MM.1S (cell line): ENCODE results near the gene DNAH11.

Experiments used
- DNase-seq: peaks from one replicate; pipeline ENCODE4 v3.0.0-alpha.2; 2015
- H2AFZ ChIP-seq: fragments of 300-600 bp; sonication (generic); 2 replicates; pipeline ENCODE4 v1.6.0; 2016; ENCODE audit warnings: antibody characterized with exemption, low read length
- H3F3A ChIP-seq: fragments of 300-600 bp; sonication (generic); 2 replicates; pipeline ENCODE4 v1.6.1; 2016; ENCODE audit warnings: mild to moderate bottlenecking, antibody characterized with exemption, low read length, moderate library complexity, mixed read lengths; ENCODE audit not compliant: insufficient read depth
- H3K27ac ChIP-seq: fragments of 300-600 bp; sonication (generic); 2 replicates; pipeline ENCODE4 v1.5.1; 2016; ENCODE audit warnings: mild to moderate bottlenecking, low read length
- H3K27me3 ChIP-seq: fragments of 300-600 bp; sonication (generic); replicated peaks from 2 replicates; pipeline ENCODE4 v1.6.0; 2016; ENCODE audit warnings: low read length; ENCODE audit not compliant: insufficient read depth
- H3K36me3 ChIP-seq: fragments of 300-600 bp; sonication (generic); replicated peaks from 2 replicates; pipeline ENCODE4 v1.6.1; 2016; ENCODE audit warnings: mild to moderate bottlenecking, low read length, mixed read lengths; ENCODE audit not compliant: insufficient read depth
- H3K4me1 ChIP-seq: fragments of 300-600 bp; sonication (generic); 2 replicates; pipeline ENCODE4 v1.6.1; 2016; ENCODE audit warnings: low read length, mixed read lengths
- H3K4me2 ChIP-seq: fragments of 300-600 bp; sonication (generic); 2 replicates; pipeline ENCODE4 v1.6.0; 2016; ENCODE audit warnings: low read depth, low read length
- H3K4me3 ChIP-seq: fragments of 300-600 bp; sonication (generic); 2 replicates; pipeline ENCODE4 v1.5.1; 2016; ENCODE audit warnings: low read length, mixed read lengths
- H3K79me2 ChIP-seq: fragments of 300-600 bp; sonication (generic); 2 replicates; pipeline ENCODE4 v1.6.1; 2016; ENCODE audit warnings: mixed run types, low read length, mixed read lengths
- H3K9ac ChIP-seq: fragments of 300-600 bp; sonication (generic); 2 replicates; pipeline ENCODE4 v1.6.1; 2016; ENCODE audit warnings: low read length, mixed read lengths
- H3K9me2 ChIP-seq: fragments of 300-600 bp; sonication (generic); replicated peaks from 2 replicates; pipeline ENCODE4 v1.6.1; 2016; ENCODE audit warnings: mild to moderate bottlenecking, low read length, mixed read lengths; ENCODE audit not compliant: insufficient read depth
- H3K9me3 ChIP-seq: fragments of 300-600 bp; sonication (generic); replicated peaks from 2 replicates; pipeline ENCODE4 v1.6.1; 2016; ENCODE audit warnings: mild to moderate bottlenecking, low read length, mixed read lengths; ENCODE audit not compliant: insufficient read depth
- H4K20me1 ChIP-seq: fragments of 300-600 bp; sonication (generic); 2 replicates; pipeline ENCODE4 v1.6.1; 2016; ENCODE audit warnings: mild to moderate bottlenecking, low read length, moderate library complexity, mixed read lengths; ENCODE audit not compliant: insufficient read depth
- EZH2 ChIP-seq: fragments of 300-600 bp; sonication (generic); optimal IDR thresholded peaks from 2 replicates; pipeline ENCODE3; 2017; ENCODE audit warnings: low read depth, mild to moderate bottlenecking, antibody characterized with exemption, low read length, mixed read lengths
- EZH2phosphoT487 ChIP-seq: fragments of 300-600 bp; sonication (generic); IDR thresholded peaks from 2 replicates; pipeline ENCODE4 v1.6.1; 2018; ENCODE audit warnings: antibody characterized with exemption, low read length
- TF ChIP-seq, protein P1 (sequence below): fragments of 300-600 bp; sonication (generic); IDR thresholded peaks from 2 replicates; pipeline ENCODE4 v1.5.1; 2016; ENCODE audit warnings: antibody characterized with exemption, low read length, mixed read lengths

Gene DNAH11

DNA sequence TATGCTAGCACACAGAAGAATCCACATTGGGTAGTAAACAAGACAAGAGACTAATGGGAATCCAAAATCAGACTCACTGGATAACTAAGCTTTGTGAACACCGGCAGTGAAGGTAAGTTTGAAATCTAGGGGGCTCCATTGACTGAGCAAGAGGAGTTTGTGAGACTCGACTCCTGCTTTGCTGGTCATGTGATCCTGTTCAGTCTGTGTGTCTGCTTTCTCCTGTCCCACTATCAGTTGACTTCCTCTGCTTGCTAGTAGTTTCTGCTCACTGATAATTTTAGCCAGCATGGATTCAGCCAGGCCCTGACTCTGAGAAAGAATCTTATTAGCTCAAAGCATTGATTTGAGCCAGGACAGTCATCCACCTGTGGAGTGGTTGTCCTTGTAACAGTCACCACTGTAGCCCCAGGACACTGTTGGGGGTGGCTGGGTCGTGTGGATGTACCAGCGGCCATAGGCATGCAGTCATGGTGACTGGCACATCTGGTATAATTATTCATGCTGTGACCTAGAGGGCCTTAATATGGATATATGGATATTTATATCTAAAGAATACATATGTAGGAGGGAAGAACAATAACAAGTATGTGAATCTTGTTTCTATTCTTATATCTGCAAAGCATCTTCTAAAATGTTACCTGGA, 44.4 kb downstream of the DNAH11 start:
- Histone ChIP-seq H4K20me1 (no peaks in the 10 kb centered on the region), H3K9ac (no peak overlapping the region), H3K9me3 (no peaks in the 10 kb centered on the region), H3K9me2 (no peaks in the 10 kb centered on the region), H3K79me2 (no peaks in the 10 kb centered on the region), H3K4me2 (no peak overlapping the region), H3K36me3 (no peaks in the 10 kb centered on the region), H3K4me3 (no peak overlapping the region), H3K27ac (no peak overlapping the region), H2AFZ (no peak overlapping the region), H3K4me1 (no peaks in the 10 kb centered on the region), H3F3A (no peaks in the 10 kb centered on the region), H3K27me3 (no peaks in the 10 kb centered on the region)
- DNase-seq: no peak
- no peak for TF ChIP-seq EZH2
- TF ChIP-seq, protein P1, sequence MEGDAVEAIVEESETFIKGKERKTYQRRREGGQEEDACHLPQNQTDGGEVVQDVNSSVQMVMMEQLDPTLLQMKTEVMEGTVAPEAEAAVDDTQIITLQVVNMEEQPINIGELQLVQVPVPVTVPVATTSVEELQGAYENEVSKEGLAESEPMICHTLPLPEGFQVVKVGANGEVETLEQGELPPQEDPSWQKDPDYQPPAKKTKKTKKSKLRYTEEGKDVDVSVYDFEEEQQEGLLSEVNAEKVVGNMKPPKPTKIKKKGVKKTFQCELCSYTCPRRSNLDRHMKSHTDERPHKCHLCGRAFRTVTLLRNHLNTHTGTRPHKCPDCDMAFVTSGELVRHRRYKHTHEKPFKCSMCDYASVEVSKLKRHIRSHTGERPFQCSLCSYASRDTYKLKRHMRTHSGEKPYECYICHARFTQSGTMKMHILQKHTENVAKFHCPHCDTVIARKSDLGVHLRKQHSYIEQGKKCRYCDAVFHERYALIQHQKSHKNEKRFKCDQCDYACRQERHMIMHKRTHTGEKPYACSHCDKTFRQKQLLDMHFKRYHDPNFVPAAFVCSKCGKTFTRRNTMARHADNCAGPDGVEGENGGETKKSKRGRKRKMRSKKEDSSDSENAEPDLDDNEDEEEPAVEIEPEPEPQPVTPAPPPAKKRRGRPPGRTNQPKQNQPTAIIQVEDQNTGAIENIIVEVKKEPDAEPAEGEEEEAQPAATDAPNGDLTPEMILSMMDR: no peak
- no peak for TF ChIP-seq EZH2phosphoT487

DNA sequence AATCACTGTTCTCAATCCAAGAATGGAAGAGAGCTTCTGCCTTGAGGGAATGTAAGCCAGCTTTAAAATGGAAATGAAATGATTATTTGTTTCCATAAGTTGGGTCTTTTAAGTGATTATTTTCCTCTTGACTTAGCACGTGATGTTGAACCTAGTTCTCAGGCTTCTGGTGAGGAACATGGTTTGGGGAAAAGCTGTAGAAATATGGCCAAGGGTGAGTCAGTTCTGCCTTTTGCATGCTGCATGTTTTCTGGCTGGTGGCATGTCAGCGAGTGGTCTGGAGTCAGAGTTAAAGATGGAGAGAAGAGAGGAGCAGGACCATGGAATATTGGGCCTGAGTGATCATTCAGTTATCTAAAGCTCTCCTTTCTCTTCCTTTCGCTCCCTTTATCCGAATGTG, 54.0 kb downstream of the DNAH11 start:
- Histone ChIP-seq H3K79me2 (no peaks in the 10 kb centered on the region), H3K27ac (no peak overlapping the region), H3K4me3 (no peak overlapping the region), H3K9me2 (no peaks in the 10 kb centered on the region), H3K27me3 (no peaks in the 10 kb centered on the region), H4K20me1 (no peaks in the 10 kb centered on the region), H3K9me3 (no peaks in the 10 kb centered on the region), H3K4me2 (no peak overlapping the region), H3K9ac (no peak overlapping the region), H2AFZ (no peak overlapping the region), H3K4me1 (no peaks in the 10 kb centered on the region), H3F3A (no peaks in the 10 kb centered on the region), H3K36me3 (no peaks in the 10 kb centered on the region)
- TF ChIP-seq EZH2: no peak
- TF ChIP-seq, protein P1: no peak
- no peak for TF ChIP-seq EZH2phosphoT487
- no peak for DNase-seq

DNA sequence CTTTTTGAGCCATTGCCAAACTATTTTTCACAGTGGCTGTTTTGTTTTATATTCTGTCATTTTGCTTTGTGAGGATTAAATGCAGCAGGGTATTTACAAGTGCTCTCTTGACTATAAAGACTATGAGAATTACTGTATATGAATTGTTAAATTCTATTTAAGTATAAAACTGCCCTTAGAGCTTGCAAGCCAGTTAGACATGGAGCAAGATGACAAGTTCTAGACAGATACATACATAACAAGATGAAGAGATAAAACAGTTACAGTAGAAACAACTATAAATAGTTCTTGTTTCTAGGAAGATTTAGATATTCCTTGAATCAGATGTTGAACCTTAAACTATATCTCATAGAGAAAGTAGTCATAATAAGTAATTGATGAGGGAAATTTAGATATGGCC, 60.6 kb downstream of the DNAH11 start:
- H3K79me2 ChIP-seq: no peaks in the 10 kb centered on the region
- no peaks in the 10 kb centered on the region for H3K9me2 ChIP-seq
- no peak overlapping the region for H3K4me2 ChIP-seq
- no peak overlapping the region for H3K27ac ChIP-seq
- no peaks in the 10 kb centered on the region for H3K27me3 ChIP-seq
- H3K9ac ChIP-seq: no peak overlapping the region
- H3F3A ChIP-seq: no peaks in the 10 kb centered on the region
- H3K36me3 ChIP-seq: no peaks in the 10 kb centered on the region
- H3K4me1 ChIP-seq: no peaks in the 10 kb centered on the region
- no peak overlapping the region for H3K4me3 ChIP-seq
- TF ChIP-seq EZH2phosphoT487 (no peak), EZH2 (no peak)
- TF ChIP-seq, protein P1: no peak
- DNase-seq: no peak
- H3K9me3 ChIP-seq: no peaks in the 10 kb centered on the region
- no peaks in the 10 kb centered on the region for H4K20me1 ChIP-seq
- no peak overlapping the region for H2AFZ ChIP-seq
